Measurements from ENCODE around the gene GIPR.
A peak's percentile ranks its signal among the peaks of the same experiment; 100 is the strongest.
"Not testable (repeated sequence)": the region's sequence is repeated elsewhere in the genome, so short reads cannot be mapped to it uniquely, and the experiment has no call there.

Gene GIPR

GRCh38 chr19:45667620-45668341 is at the start of gene GIPR:
Gene GIPR, plus strand, starts transcription at chr19:45668221. Its CDS starts 1,300 bp downstream, at chr19:45669521.
- DNase-seq = peak; percentile 76

DNA sequence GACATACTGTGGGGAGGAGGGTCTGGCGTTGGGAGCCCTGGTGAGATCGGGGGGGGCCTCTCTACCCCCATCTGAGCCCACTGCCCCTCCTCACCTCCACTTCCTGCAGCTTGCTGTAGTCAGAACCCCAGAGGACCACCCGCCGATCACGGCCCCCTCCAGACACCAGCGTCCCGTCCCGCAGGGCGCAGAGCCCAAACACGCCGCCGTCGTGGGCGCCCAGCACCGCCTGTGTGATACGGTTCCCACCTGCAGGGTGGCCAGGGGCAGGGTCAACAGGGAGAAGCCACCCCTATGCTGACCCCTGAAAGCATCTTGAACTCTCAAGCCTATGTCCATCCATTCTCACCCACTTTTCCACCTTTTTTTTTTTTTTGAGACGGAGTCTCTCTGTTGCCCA is 46.6 kb upstream of the GIPR start:
- DNase-seq = no peak

DNA sequence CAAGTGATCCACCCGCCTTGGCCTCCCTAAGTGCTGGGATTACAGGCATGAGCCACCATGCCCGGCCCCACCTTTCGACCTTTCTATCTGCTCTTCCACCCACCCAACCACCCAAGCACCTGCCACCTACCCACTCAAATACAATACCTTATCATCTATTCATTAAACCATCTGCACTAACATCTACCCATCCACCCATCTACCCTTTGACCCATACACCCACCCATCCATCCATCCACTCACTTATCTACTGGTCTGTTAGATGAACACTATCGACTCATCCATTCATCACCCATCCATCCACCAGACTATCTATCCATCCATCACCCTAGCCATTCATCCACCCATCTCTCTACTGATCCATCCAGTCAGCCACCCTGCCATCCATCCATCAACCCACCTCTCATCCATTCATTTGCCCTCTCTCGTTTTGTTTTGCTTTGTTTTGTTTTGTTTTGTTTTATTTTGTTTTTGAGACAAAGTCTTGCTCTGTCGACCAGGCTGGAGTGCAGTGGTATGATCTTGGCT is 46.0 kb upstream of the GIPR start:
- no peak for DNase-seq

DNA sequence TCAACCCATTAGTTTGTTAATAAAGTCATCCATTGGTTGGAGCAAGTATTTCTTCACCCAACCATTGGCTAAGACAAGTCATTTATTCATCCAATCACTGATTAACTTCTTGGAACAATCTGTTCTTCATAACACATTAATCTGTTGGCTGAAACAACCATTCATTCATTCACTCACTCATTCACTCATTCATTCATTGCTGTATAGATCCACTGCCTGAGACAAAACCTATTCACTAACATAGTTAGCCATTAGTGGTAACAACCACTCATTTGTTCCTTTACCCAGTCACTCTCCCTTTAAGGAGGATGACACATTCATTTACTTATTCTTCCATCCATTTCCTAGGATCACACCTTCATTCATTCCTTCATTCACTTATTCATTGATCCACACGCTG is 44.0 kb upstream of the GIPR start:
- DNase-seq = no peak

DNA sequence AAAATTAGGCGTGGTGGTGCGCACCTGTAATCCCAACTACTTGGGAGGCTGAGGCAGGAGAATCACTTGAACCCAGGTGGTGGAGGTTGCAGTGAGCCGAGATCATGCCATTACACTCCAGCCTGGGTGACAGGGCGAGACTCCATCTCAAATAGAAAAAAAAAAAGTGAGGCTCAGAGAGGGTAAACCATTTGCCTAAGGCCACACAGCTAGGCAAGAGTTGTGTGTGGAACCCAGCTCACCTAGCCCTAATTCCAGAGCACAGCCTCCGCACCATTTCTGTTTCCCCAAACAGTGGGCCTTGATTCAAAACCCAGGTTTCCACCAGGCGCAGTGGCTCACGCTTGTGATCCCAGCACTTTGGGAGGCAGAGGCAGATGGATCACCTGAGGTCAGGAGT is 39.8 kb upstream of the GIPR start:
- not testable (repeated sequence) for DNase-seq

- no peak for DNase-seq
Measured at GRCh38 chr19:45629704-45630103, 38.3 kb upstream of the GIPR start.

GRCh38 chr19:45630463-45630862 is 37.6 kb upstream of the GIPR start:
- DNase-seq = peak; percentile 78

GRCh38 chr19:45632468-45633196 is 35.4 kb upstream of the GIPR start:
- DNase-seq = peak; percentile 72

DNA sequence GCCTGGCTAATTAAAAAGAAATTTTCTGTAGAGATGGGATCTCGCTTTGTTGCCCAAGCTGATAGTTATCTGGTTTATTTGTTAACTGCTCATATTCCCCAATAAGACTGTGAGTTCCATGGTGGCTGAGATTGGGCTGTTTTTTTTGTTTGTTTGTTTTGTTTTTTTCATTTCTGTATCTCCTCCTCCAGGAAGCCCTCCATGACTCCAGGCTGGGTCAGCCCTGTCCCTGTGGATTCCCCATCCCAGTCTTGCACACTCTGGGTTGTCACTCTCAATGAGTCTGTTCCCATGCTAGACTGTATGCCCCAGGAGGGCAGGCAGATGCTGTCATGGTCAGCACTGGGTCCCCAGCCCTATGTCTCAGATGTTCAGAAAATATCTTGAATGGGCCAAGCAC is 31.7 kb upstream of the GIPR start:
- DNase-seq = no peak

DNA sequence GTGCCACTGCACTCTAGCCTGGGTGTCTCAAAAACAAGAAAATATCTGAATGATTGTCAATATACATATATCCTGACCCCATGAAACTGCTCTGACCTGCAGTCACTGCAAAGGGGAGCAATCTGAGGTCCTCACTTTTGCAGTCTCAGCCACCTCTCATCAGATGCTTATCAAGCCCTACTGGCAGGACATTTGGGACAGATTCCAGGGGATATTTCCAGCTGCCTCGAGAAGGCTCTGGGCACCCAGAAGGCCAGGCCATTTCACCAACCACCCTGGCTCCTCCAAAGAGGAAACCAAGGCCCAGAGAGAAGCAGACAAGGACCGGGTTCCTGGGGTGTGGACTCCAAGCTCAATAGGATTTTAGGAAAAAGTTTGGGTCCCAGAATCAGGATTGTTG is 31.1 kb upstream of the GIPR start:
- no peak for DNase-seq

GRCh38 chr19:45637890-45638667 is 29.9 kb upstream of the GIPR start:
- no peak for DNase-seq

DNA sequence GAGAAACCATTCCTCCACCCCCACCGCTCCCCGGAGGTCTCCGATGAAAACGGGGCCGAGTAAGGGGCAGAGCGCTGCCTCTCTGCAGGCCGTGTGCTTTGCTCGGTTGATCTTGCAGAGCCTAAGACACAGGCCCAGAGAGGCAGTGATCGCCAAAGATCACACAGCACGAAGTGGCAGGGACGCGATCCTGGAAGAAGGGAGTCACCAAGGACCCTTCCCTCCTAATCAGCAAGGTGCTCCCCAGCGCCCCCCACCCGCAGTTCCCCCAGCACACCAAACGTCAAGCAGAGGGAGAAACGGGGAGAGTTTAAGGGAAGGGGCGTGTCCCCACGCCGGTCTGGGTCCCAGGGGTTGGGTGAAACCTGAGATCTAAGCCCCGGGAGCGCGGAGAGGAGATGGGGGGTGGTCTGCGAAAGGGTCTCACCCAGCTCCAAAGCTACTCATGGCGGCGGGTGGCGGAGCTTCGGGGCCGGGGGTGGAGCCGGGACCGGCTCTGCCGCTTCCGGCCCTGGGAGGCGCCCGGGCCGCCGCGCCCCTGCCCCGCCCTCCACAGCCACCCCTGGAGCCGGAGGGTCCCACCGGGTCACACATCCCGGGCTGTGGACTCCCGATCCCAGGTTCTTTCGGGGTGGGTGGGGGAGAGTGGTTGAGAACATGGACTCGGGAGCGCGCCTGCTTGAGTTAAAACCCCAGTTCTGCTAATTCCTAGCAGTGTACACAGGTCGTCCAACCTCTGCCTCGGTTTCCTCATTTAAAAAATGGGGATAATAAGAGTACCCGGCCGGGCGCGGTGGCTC is 28.9 kb upstream of the GIPR start, which contains the start of gene EML2:
TSS of gene EML2 (minus strand) at position 468 of the 800 bp plus-strand sequence. CDS start at position 447, 21 bp downstream.
- peak; percentile 71 for DNase-seq

- DNase-seq = no peak
Measured at GRCh38 chr19:45640849-45641273, 27.2 kb upstream of the GIPR start.

- peak; percentile 96 for DNase-seq
Measured at GRCh38 chr19:45641274-45642105, 26.5 kb upstream of the GIPR start.

DNA sequence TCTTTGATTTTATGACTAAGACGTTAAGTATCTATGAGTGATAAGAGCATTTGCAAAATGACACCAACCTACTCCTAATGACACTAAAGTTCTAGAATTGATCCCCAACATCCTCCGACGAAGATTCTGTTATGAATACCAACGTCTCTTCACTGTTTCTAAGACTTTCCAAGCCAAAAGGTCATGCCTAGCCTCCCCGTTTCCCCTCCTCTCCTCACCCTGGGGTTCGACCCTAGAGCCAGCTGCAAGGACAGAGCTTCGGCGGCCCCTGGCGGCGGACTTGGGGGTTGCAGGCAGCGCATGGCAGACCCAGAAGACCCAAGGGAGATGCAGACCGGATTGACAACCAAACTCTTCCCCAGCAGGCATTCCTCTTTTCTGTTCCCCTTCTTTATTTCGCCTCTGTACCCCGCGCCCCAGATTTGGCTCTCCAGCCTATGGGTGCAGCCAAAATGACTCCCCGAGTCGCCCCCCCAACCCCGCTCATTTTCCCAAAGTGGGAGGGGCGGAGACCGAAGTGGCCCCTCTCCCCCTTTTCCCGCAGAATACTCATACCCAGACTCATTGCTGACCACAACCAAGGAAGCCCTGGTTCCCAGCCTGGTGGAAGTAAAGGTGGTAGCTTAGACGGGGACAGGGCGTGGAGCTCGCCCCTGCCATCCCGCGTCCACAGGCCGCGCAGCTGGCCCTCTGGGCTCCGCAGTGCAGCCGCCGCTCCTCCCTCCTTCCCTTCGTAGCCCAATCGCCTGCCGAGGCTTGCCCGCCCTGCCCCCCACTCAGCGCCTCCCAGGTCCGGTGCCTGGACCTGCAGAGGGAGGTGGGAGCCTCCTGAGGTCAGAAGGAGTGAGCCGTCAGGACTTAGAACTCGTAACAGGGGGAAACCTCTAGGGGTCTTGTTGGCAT is 24.7 kb upstream of the GIPR start:
- DNase-seq = peak; percentile 97

DNA sequence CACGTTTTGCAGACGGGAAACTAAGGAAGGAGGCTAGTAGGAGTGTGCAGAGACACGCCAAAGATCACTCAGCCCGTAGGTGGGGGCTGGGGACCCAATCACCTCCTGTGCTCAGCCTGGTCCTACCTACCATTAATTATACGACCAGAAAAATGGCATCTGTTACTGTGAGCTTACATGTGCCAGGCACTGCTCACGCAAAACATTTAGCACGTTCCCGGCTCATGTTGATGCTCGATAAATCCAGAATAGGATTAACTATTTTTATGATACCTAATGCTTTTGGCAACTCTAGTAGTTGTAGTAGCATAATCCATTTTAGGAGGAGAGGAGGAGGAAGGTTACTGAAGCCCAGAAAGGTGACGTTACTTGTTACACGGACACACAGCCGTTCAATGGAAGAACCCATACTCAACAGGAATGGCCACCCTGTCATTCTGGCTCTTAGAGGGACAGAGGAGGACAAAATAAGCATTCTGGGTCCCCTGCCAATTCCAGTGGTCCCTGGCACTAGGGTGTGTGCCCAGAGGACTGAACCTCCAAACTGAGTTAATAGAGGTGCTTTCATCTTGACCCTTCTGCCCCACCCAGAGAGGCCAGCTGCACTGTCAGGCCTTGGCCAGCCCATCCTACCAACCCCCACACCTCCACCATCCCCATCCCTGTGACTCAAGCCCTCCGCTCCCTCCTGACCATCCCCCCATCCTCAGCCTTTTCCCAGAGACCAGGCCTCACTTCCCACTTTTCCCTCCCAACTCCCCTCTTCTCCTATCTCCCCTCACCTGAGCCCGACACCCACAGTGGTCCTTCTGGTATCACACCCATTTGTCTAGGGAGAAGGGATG is 23.9 kb upstream of the GIPR start:
- no peak for DNase-seq

DNA sequence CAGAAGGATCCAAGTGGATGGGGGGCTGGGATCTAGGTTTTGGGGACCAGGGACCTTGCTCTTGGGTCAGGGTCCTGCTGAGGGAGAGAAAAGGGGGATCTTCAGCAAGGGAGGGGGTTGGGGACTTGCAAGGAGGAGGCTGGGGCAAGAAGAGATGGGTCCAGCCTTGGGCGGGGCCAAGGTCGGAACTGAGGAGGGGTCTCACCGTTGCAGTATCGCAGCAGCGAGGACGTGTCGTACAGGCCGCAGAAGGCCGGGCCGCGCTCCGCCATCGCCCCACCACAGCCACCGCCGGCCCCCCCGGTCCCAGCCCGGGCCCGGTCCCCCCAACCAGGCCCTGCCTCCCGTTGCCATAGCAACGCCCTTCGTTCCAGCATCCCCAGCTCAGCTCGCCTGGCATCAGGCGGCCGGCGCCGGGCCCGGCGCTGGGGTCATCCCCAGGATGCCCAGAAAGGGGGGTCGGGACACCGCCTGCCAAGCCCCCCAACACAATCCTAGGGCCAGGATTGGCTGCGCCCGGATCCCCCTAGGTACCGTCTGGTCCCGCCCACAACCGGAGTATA is 22.9 kb upstream of the GIPR start:
- no peak for DNase-seq

- DNase-seq = peak; percentile 89
Measured at GRCh38 chr19:45645631-45646344, 22.2 kb upstream of the GIPR start.
